GM12874 (cell line): ENCODE data around the gene DNAL1.

Experiments used
- CTCF ChIP-seq: IDR thresholded peaks from 2 replicates; pipeline ENCODE4 v1.5.1; 2011; ENCODE audit warnings: low read depth, mild to moderate bottlenecking, control low read depth, low read length, moderate library complexity; ENCODE audit not compliant: insufficient read depth

The DNAL1 gene

GRCh38 chr14:73613046-73613383 lies 31.8 kb upstream of the DNAL1 start:
- TF ChIP-seq CTCF: no peak

- TF ChIP-seq CTCF: no peak
These were observed 31.3 kb upstream of the DNAL1 start for GRCh38 chr14:73613419-73613963.

- no peak for TF ChIP-seq CTCF
These were observed 28.0 kb upstream of the DNAL1 start for GRCh38 chr14:73616831-73617230.

GRCh38 chr14:73619524-73619923 lies 25.3 kb upstream of the DNAL1 start:
- TF ChIP-seq CTCF: no peak

- TF ChIP-seq CTCF: no peak
These were observed 24.5 kb upstream of the DNAL1 start for GRCh38 chr14:73620268-73620667.

GRCh38 chr14:73623504-73624054 lies 21.2 kb upstream of the DNAL1 start:
- no peak for TF ChIP-seq CTCF

- no peak for TF ChIP-seq CTCF
These were observed 19.1 kb upstream of the DNAL1 start for GRCh38 chr14:73625706-73626105.
